Thoracic aorta (tissue), 2 donors: Measurements from ENCODE around the gene MED12L. TPM values are rescaled to one million over a fixed set of nuclear protein-coding genes. Genes with fewer than 3 reads are reported as not detected.
"Not testable (repeated sequence)": the region's sequence is repeated elsewhere in the genome, so short reads cannot be mapped to it uniquely, and the experiment has no call there.

Experiments
- ATAC-seq: fragments of 150-250 bp; one replicate; pipeline ENCODE4 v1.8.0; 2017; ENCODE audit warnings: low read depth; ENCODE audit not compliant: insufficient number of reproducible peaks, low FRiP score
- DNase-seq: peaks from one replicate; pipeline ENCODE4 v3.0.0-alpha.2; 2020; ENCODE audit warnings: low spot score
- H3K27ac ChIP-seq, 2 donors: fragments of 200-600 bp; sonication (generic); 1 replicate in 1 of 2; 2 replicates in 1 of 2; pipeline ENCODE4 v1.5.1; 2016; ENCODE audit warnings: mild to moderate bottlenecking in 2 of 2, moderate library complexity in 2 of 2
- H3K27me3 ChIP-seq: fragments of 200-600 bp; sonication (generic); replicated peaks from 2 replicates; pipeline ENCODE4 v1.6.0; 2016; ENCODE audit warnings: mild to moderate bottlenecking; ENCODE audit not compliant: insufficient read depth
- H3K36me3 ChIP-seq: fragments of 200-600 bp; sonication (generic); one replicate; pipeline ENCODE4 v1.5.1; 2016
- H3K4me1 ChIP-seq, 2 donors: fragments of 200-600 bp; sonication (generic); 1 replicate in 1 of 2; 2 replicates in 1 of 2; pipeline versions ENCODE4 v1.5.1 to v1.6.0; 2016; ENCODE audit warnings: low read depth in 2 of 2, mild to moderate bottlenecking in 1 of 2; ENCODE audit not compliant: control insufficient read depth in 1 of 2
- H3K4me3 ChIP-seq: fragments of 200-600 bp; sonication (generic); 2 replicates; pipeline ENCODE4 v1.5.1; 2016; ENCODE audit warnings: mild to moderate bottlenecking
- H3K9me3 ChIP-seq: fragments of 200-600 bp; sonication (generic); 2 replicates; pipeline ENCODE4 v1.5.1; 2016
- total RNA-seq, 2 donors: library from RNA; depleted of rRNA; stranded (reverse); fragments of >200 nt; gene quantifications; one replicate each; pipeline versions ENCODE4 v1.1.0 to v1.2.3, GENCODE V29; 2016
- TF ChIP-seq, protein P1 (sequence below): fragments of 200-600 bp; sonication (generic); IDR thresholded peaks from one replicate; pipeline ENCODE4 v1.5.1; 2019; ENCODE audit warnings: antibody characterized with exemption

Gene MED12L
- total RNA-seq, 2 donors from 2014 or later: 0.27 to 2.0 TPM

DNA sequence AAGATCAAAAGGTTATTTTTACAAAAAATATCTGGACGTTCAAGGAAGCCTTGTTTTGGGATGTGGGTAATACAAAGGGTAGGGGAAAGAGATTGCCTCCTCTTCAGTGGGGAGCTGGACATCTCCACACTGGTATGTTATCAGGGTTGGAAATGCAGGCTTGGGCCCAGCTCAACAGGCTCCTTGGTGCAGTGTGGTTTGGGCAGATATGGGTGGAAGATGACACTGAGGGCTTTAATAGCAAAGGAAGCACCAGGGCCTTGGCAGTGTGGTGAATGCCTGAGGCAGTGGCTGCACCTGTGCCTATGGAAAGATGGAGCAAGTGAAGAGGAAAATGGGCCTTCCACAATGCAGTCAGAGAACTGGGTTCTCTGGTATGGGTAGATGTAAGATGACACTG is 11.2 kb upstream of the MED12L start:
- H3K27ac ChIP-seq: no peak overlapping the region
- no peaks in the 10 kb centered on the region for H3K9me3 ChIP-seq
- no peaks in the 10 kb centered on the region for H3K4me1 ChIP-seq
- H3K27me3 ChIP-seq: no peaks in the 10 kb centered on the region
- TF ChIP-seq, protein P1, sequence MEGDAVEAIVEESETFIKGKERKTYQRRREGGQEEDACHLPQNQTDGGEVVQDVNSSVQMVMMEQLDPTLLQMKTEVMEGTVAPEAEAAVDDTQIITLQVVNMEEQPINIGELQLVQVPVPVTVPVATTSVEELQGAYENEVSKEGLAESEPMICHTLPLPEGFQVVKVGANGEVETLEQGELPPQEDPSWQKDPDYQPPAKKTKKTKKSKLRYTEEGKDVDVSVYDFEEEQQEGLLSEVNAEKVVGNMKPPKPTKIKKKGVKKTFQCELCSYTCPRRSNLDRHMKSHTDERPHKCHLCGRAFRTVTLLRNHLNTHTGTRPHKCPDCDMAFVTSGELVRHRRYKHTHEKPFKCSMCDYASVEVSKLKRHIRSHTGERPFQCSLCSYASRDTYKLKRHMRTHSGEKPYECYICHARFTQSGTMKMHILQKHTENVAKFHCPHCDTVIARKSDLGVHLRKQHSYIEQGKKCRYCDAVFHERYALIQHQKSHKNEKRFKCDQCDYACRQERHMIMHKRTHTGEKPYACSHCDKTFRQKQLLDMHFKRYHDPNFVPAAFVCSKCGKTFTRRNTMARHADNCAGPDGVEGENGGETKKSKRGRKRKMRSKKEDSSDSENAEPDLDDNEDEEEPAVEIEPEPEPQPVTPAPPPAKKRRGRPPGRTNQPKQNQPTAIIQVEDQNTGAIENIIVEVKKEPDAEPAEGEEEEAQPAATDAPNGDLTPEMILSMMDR: no peak
- H3K36me3 ChIP-seq: no peaks in the 10 kb centered on the region
- no peak overlapping the region for H3K4me3 ChIP-seq
- DNase-seq (no peak), ATAC-seq (no peak)

DNA sequence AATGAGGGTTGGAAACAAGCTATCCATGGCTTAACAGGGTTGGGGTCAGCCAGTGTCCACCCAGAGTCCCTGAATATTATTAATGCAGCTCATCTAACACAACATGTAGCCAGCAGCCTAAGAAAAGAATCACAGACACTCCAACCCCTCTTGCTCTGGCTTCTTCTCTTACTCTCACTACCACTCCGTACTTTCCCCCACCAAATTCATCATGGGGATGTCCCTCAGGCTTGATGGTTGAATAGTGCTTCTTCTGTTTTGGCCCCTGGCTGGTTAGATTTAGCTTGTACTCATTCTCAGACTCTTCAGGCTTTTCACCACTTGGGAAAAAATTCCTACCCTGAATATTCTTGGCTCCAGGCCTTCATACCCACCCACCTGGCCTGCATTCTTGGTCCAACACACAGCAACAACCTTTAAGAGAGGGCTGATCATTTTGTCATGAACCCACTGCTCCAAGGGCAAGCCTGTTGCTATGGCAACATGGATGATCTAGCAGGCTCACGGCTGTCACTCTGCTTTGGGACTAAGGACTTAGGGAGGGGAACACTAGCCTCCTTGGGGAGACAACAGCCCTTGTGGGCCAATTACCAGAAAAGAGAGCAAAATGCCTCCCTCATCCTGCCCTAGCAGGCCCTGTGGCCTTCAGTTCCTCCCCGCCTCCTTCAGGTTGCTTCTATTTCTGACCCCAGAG is 9.4 kb upstream of the MED12L start:
- Histone ChIP-seq H3K9me3 (no peaks in the 10 kb centered on the region), H3K27ac (no peak overlapping the region), H3K27me3 (no peaks in the 10 kb centered on the region), H3K4me3 (no peak overlapping the region), H3K4me1 (no peaks in the 10 kb centered on the region), H3K36me3 (no peaks in the 10 kb centered on the region)
- TF ChIP-seq, protein P1: no peak
- DNase-seq (no peak), ATAC-seq (no peak)

DNA sequence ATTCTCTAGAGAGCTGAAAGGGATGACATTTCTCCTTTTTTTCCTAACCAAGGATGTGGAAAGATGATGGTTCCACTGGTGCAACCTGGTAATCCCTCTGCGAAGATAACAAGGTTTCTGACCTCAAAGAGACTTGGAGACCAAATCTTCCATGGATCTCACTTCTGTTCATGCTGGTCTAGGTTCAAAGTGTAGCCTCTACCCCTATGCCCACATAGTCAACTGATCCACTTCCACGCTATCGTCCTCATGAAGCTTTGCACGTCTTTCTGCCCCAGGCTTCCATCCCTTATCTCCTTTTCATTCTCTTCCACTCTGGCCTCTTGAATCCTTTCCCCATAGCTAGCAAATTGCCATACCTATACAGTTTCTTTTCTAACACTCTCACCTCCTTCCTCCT is 8.8 kb upstream of the MED12L start:
- Histone ChIP-seq H3K27ac (no peak overlapping the region), H3K9me3 (no peaks in the 10 kb centered on the region), H3K36me3 (no peaks in the 10 kb centered on the region), H3K27me3 (no peaks in the 10 kb centered on the region), H3K4me3 (no peak overlapping the region), H3K4me1 (no peaks in the 10 kb centered on the region)
- TF ChIP-seq, protein P1: no peak
- no peak for ATAC-seq
- DNase-seq: no peak

- not testable (repeated sequence) for H3K4me3 ChIP-seq, H3K27me3 ChIP-seq, ATAC-seq, DNase-seq, H3K4me1 ChIP-seq, H3K36me3 ChIP-seq, H3K9me3 ChIP-seq, H3K27ac ChIP-seq
Observed at GRCh38 chr3:151081082-151081481, 4.4 kb upstream of the MED12L start.

DNA sequence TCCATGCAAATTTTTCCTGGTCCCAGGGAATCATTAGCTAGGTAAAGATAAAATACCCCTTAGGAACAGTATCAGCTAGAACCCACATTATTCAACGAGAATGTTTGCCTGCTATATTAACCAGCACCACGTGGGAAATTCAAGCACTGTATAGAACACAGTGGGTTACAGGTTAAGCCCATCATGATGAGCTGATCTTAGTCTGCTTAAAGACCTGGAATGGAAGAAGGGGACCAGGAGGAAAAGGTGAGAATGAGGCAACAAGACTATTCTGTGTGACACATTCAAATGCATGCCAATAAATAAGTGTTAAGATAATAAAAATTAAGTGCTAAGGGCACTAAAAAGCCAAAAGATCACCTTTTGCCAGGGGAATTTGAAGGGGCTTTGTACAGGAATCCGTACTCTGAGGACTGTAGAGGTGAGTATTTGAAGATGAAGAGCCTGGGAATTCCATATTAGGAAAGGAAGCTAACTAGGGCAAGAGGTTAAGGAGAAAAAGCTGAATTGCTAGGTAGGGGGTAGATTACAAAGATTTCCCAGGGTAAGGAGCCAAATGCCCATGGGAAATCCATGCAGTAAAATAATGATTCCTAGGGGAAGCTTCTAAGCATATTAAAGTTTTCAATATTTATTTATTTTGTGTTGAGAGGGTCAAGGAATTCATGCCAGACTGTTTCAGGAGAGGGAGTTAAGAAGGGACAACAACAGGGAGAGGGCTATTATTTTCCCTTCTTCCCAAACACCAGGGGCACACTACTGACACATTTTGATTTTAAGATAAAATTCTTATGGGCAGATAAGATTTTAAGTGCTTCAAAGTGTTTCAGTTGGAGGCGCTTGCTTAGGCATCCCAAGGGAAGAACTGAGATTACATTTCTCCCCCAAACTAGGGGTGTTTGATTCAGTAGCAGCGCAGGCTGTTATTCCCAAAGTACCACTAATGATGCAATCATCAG is 2.3 kb upstream of the MED12L start:
- peaks cover 0 to 16% of the 10 kb centered on the region in 2 donors for H3K4me1 ChIP-seq
- no peaks in the 10 kb centered on the region for H3K27me3 ChIP-seq
- no peak for DNase-seq
- H3K4me3 ChIP-seq: no peak overlapping the region
- TF ChIP-seq, protein P1: no peak
- no peaks in the 10 kb centered on the region for H3K36me3 ChIP-seq
- no peak for ATAC-seq
- no peak overlapping the region for H3K27ac ChIP-seq
- H3K9me3 ChIP-seq: no peaks in the 10 kb centered on the region
